RCC 7860 (cell line): ENCODE results near the gene NXN.
A peak's percentile ranks its signal among the peaks of the same experiment; 100 is the strongest.
"Not testable (repeated sequence)": the region's sequence is repeated elsewhere in the genome, so short reads cannot be mapped to it uniquely, and the experiment has no call there.

Source experiments
- DNase-seq: peaks from one replicate; pipeline ENCODE4 v3.0.0-alpha.2; 2015; ENCODE audit warnings: low spot score
- FAIRE-seq: peaks from 2 replicates; lab custom pipeline; 2012; peaks lifted over from hg19 to GRCh38; lab: Jason Lieb, UNC

Gene NXN

GRCh38 chr17:867896-868489 lies 111.6 kb downstream of the NXN start:
- DNase-seq, result peak; percentile 46
- no peak for FAIRE-seq

- FAIRE-seq, DNase-seq: not testable (repeated sequence)
These were observed 112.3 kb downstream of the NXN start for GRCh38 chr17:867238-867637.

GRCh38 chr17:866568-867103 lies 112.9 kb downstream of the NXN start:
- no peak for FAIRE-seq
- DNase-seq, result no peak

GRCh38 chr17:864315-864714 lies 115.3 kb downstream of the NXN start:
- FAIRE-seq (no peak), DNase-seq (no peak)

GRCh38 chr17:863880-864279 lies 115.7 kb downstream of the NXN start:
- FAIRE-seq, result no peak
- no peak for DNase-seq

GRCh38 chr17:862582-862981 lies 117.0 kb downstream of the NXN start:
- DNase-seq (no peak), FAIRE-seq (no peak)

GRCh38 chr17:861364-861763 lies 118.2 kb downstream of the NXN start:
- FAIRE-seq (no peak), DNase-seq (no peak)

GRCh38 chr17:860805-861204 lies 118.8 kb downstream of the NXN start:
- DNase-seq (no peak), FAIRE-seq (no peak)

- DNase-seq, result no peak
- FAIRE-seq, result no peak
These were observed 119.8 kb downstream of the NXN start for GRCh38 chr17:859824-860195.

GRCh38 chr17:859061-859823 lies 120.3 kb downstream of the NXN start:
- no peak for DNase-seq
- no peak for FAIRE-seq

- DNase-seq (no peak), FAIRE-seq (no peak)
These were observed 123.4 kb downstream of the NXN start for GRCh38 chr17:856149-856548.

GRCh38 chr17:855569-855968 lies 124.0 kb downstream of the NXN start:
- no peak for FAIRE-seq
- DNase-seq, result no peak

GRCh38 chr17:852850-853249 lies 126.7 kb downstream of the NXN start:
- FAIRE-seq, DNase-seq: not testable (repeated sequence)

GRCh38 chr17:852349-852748 lies 127.2 kb downstream of the NXN start:
- DNase-seq (no peak), FAIRE-seq (no peak)

GRCh38 chr17:851924-852323 lies 127.7 kb downstream of the NXN start:
- no peak for FAIRE-seq
- DNase-seq, result no peak

- DNase-seq (no peak), FAIRE-seq (no peak)
These were observed 128.5 kb downstream of the NXN start for GRCh38 chr17:850851-851763.

GRCh38 chr17:850086-850850 lies 129.3 kb downstream of the NXN start:
- no peak for FAIRE-seq

GRCh38 chr17:848402-848801 lies 131.2 kb downstream of the NXN start:
- FAIRE-seq, result no peak

More at GRCh38 chr17:850086-850850, 129.3 kb downstream of the NXN start:
- no peak for DNase-seq

GRCh38 chr17:846901-847843 lies 132.4 kb downstream of the NXN start:
- DNase-seq (no peak), FAIRE-seq (no peak)

More at GRCh38 chr17:848402-848801, 131.2 kb downstream of the NXN start:
- DNase-seq, result no peak
